Measurements from ENCODE around the gene HOXB9. TPM values are rescaled to one million over a fixed set of nuclear protein-coding genes. Genes with fewer than 3 reads are reported as not detected.

Gene HOXB9
- total RNA-seq, 1 experiment from 2014 or later = 65.9 TPM

- in situ Hi-C loops (cut with HindIII; ENCODE audit: low pct_unique_long_range_greater_than_20kb, low sequenced_read_pairs) = no loop called here
- DNase-seq (ENCODE audit: low read depth, low spot score) (no peak), ATAC-seq (no peak)
- no peaks in the 10 kb centered on the region for H3K27me3 ChIP-seq (ENCODE audit: control insufficient read depth, insufficient read depth, low read length)
- no peaks in the 10 kb centered on the region for H3K9me3 ChIP-seq (ENCODE audit: control insufficient read depth, insufficient read depth, low read depth, low read length)
- intact Hi-C loops (cut with micrococcal nuclease; ENCODE audit: unreplicated experiment) = no loop called here
- H3K4me1 ChIP-seq (ENCODE audit: control insufficient read depth, insufficient read depth, low read length) = peaks cover 64% of the 10 kb centered on the region
- TF ChIP-seq, protein P1, sequence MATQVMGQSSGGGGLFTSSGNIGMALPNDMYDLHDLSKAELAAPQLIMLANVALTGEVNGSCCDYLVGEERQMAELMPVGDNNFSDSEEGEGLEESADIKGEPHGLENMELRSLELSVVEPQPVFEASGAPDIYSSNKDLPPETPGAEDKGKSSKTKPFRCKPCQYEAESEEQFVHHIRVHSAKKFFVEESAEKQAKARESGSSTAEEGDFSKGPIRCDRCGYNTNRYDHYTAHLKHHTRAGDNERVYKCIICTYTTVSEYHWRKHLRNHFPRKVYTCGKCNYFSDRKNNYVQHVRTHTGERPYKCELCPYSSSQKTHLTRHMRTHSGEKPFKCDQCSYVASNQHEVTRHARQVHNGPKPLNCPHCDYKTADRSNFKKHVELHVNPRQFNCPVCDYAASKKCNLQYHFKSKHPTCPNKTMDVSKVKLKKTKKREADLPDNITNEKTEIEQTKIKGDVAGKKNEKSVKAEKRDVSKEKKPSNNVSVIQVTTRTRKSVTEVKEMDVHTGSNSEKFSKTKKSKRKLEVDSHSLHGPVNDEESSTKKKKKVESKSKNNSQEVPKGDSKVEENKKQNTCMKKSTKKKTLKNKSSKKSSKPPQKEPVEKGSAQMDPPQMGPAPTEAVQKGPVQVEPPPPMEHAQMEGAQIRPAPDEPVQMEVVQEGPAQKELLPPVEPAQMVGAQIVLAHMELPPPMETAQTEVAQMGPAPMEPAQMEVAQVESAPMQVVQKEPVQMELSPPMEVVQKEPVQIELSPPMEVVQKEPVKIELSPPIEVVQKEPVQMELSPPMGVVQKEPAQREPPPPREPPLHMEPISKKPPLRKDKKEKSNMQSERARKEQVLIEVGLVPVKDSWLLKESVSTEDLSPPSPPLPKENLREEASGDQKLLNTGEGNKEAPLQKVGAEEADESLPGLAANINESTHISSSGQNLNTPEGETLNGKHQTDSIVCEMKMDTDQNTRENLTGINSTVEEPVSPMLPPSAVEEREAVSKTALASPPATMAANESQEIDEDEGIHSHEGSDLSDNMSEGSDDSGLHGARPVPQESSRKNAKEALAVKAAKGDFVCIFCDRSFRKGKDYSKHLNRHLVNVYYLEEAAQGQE (IDR thresholded peaks at IDR 0.05; ENCODE audit: insufficient read depth in 1 of 2, low read depth in 2 of 2, low read length in 1 of 2) = no peak; a peak in 1 of 4 replicates
- TF ChIP-seq POLR2AphosphoS5 (IDR thresholded peaks at IDR 0.05; ENCODE audit: low read depth, low read length) = peak; percentile 55
- TF ChIP-seq SIN3A (IDR thresholded peaks at IDR 0.05; ENCODE audit: borderline replicate concordance, insufficient read depth, low read depth, low read length) = 0 out of 2 replicates have a peak, but pooled peaks have one; percentile 32
- no peak for TF ChIP-seq CTCF (IDR thresholded peaks at IDR 0.05)
- no peak for TF ChIP-seq TCF7L2 (IDR thresholded peaks at IDR 0.05; ENCODE audit: low read depth, low read length)
- H3K27ac ChIP-seq (ENCODE audit: low read length) = peak overlapping the region; percentile 99
- POLR2A ChIA-PET = interaction anchor here (0.7 to 1.0 kb wide), 7 partner anchors 12 to 371 kb away, joined by 4 to 11 read pairs (median 8); no protein-coding TSS in a partner anchor
- H3K36me3 ChIP-seq (ENCODE audit: control insufficient read depth, insufficient read depth, low read length) = no peaks in the 10 kb centered on the region; the same call in 1 of the 2 replicates
- H3K4me3 ChIP-seq (ENCODE audit: low read depth in 2 of 2, low read length in 2 of 2) = peak overlapping the region; percentile 70 to 99
- BruUV-seq (replicated peaks) = no TSS peak
- CTCF ChIA-PET = interaction anchor here (0.6 to 1.5 kb wide), 7 partner anchors 14 to 673 kb away, joined by 3 to 8 read pairs (median 3); no protein-coding TSS in a partner anchor
Observed at GRCh38 chr17:48594538-48595277, 31.4 kb downstream of the HOXB9 start.

GRCh38 chr17:48593840-48594537 is 32.2 kb downstream of the HOXB9 start:
- CTCF ChIA-PET = interaction anchor here (0.6 to 1.5 kb wide), 7 partner anchors 15 to 673 kb away, joined by 3 to 8 read pairs (median 3); no protein-coding TSS in a partner anchor
- POLR2A ChIA-PET = interaction anchor here (0.7 to 1.0 kb wide), 6 partner anchors 10 to 370 kb away, joined by 3 to 11 read pairs (median 6); no protein-coding TSS in a partner anchor
- Histone ChIP-seq H3K27me3 (ENCODE audit: control insufficient read depth, insufficient read depth, low read length) (no peaks in the 10 kb centered on the region), H3K4me3 (ENCODE audit: low read depth in 2 of 2, low read length in 2 of 2) (peak overlapping the region; percentile 70 to 99), H3K9me3 (ENCODE audit: control insufficient read depth, insufficient read depth, low read depth, low read length) (no peaks in the 10 kb centered on the region), H3K36me3 (ENCODE audit: control insufficient read depth, insufficient read depth, low read length) (no peaks in the 10 kb centered on the region; the same call in 1 of the 2 replicates), H3K27ac (ENCODE audit: low read length) (peak overlapping the region; percentile 99), H3K4me1 (ENCODE audit: control insufficient read depth, insufficient read depth, low read length) (peaks cover 64% of the 10 kb centered on the region)
- DNase-seq (ENCODE audit: low read depth, low spot score) (no peak), ATAC-seq (peak; percentile 51)
- TF ChIP-seq POLR2AphosphoS5 (IDR thresholded peaks at IDR 0.05; ENCODE audit: low read depth, low read length) (peak; percentile 96), SIN3A (IDR thresholded peaks at IDR 0.05; ENCODE audit: borderline replicate concordance, insufficient read depth, low read depth, low read length) (peak; percentile 91; the same call in 1 of the 2 replicates), TCF7L2 (IDR thresholded peaks at IDR 0.05; ENCODE audit: low read depth, low read length) (peak; percentile 93), CTCF (IDR thresholded peaks at IDR 0.05) (peak; percentile 100)
- TF ChIP-seq, protein P1 (IDR thresholded peaks at IDR 0.05; ENCODE audit: insufficient read depth in 1 of 2, low read depth in 2 of 2, low read length in 1 of 2) = peak in 1 of 2 experiments; percentile 36; a peak in 1 of 4 replicates
- intact Hi-C loops (cut with micrococcal nuclease; ENCODE audit: unreplicated experiment) = no loop called here
- in situ Hi-C loops (cut with HindIII; ENCODE audit: low pct_unique_long_range_greater_than_20kb, low sequenced_read_pairs) = no loop called here
- BruUV-seq (replicated peaks) = no TSS peak

Data from Panc1 (cell line).